Liver (tissue), 9 donors: ENCODE data around the gene FAM78B. TPM values are rescaled to one million over a fixed set of nuclear protein-coding genes. Genes with fewer than 3 reads are reported as not detected.

Source experiments
- DNase-seq: peaks from one replicate; pipeline ENCODE4 v3.0.0-alpha.2; 2017; ENCODE audit warnings: low spot score
- H3K27ac ChIP-seq, 2 donors: one replicate each; pipeline ENCODE4 v1.7.0; 2013; ENCODE audit warnings: inconsistent platforms in 2 of 2, low read length in 2 of 2, control low read depth in 1 of 2, low read depth in 1 of 2, mild to moderate bottlenecking in 1 of 2
- H3K27me3 ChIP-seq, 4 donors: one replicate each; pipeline versions ENCODE4 v1.6.1 to v1.7.0; 2013; ENCODE audit warnings: low read length in 3 of 4, inconsistent platforms in 1 of 4, mild to moderate bottlenecking in 1 of 4, moderate library complexity in 1 of 4; ENCODE audit not compliant: control insufficient read depth in 4 of 4, insufficient read depth in 4 of 4
- H3K36me3 ChIP-seq, 4 donors: one replicate each; pipeline versions ENCODE4 v1.6.1 to v1.7.0; 2013; ENCODE audit warnings: low read length in 3 of 4, mild to moderate bottlenecking in 3 of 4, low read depth in 1 of 4, moderate library complexity in 1 of 4; ENCODE audit not compliant: control insufficient read depth in 4 of 4, insufficient read depth in 3 of 4
- H3K4me1 ChIP-seq, 4 donors: one replicate each; pipeline versions ENCODE4 v1.6.1 to v1.7.0; 2013; ENCODE audit warnings: low read length in 3 of 4, mild to moderate bottlenecking in 3 of 4, moderate library complexity in 1 of 4; ENCODE audit not compliant: control insufficient read depth in 4 of 4, insufficient read depth in 4 of 4
- H3K4me3 ChIP-seq, 3 donors: one replicate each; pipeline versions ENCODE4 v1.6.1 to v1.7.0; 2013; ENCODE audit warnings: low read length in 3 of 3, control low read depth in 1 of 3, low read depth in 1 of 3, mild to moderate bottlenecking in 1 of 3
- H3K9ac ChIP-seq, 2 donors: one replicate each; pipeline ENCODE4 v1.7.0; 2013; ENCODE audit warnings: low read length in 2 of 2, mild to moderate bottlenecking in 2 of 2, moderate library complexity in 2 of 2, control low read depth in 1 of 2, low read depth in 1 of 2
- H3K9me3 ChIP-seq, 4 donors: one replicate each; pipeline versions ENCODE4 v1.6.1 to v1.7.0; 2013; ENCODE audit warnings: low read length in 3 of 4; ENCODE audit not compliant: control insufficient read depth in 4 of 4
- FOXA1 ChIP-seq: IDR thresholded peaks from 2 replicates; pipeline ENCODE4 v1.6.1; 2016; ENCODE audit warnings: antibody characterized with exemption
- FOXA2 ChIP-seq: IDR thresholded peaks from 2 replicates; pipeline ENCODE4 v1.6.1; 2016; ENCODE audit warnings: antibody characterized with exemption
- GABPA ChIP-seq, 2 donors: IDR thresholded peaks in 1 of 2; conservative IDR thresholded peaks in 1 of 2; 2 replicates each; pipeline ENCODE4 v1.6.1; 2016; ENCODE audit warnings: antibody characterized with exemption in 2 of 2, mild to moderate bottlenecking in 1 of 2, moderate library complexity in 1 of 2
- HNF4A ChIP-seq, 2 donors: conservative IDR thresholded peaks; 2 replicates each; pipeline ENCODE4 v1.6.1; 2016; ENCODE audit warnings: antibody characterized with exemption in 2 of 2, mild to moderate bottlenecking in 2 of 2
- HNF4G ChIP-seq: IDR thresholded peaks from 2 replicates; pipeline ENCODE4 v1.6.1; 2016; ENCODE audit warnings: antibody characterized with exemption
- JUND ChIP-seq, 2 donors: IDR thresholded peaks; 2 replicates each; pipeline ENCODE4 v1.6.1; 2016; ENCODE audit warnings: antibody characterized with exemption in 2 of 2
- RAD21 ChIP-seq, 2 donors: IDR thresholded peaks; 2 replicates each; pipeline ENCODE4 v1.6.1; 2016; ENCODE audit warnings: antibody characterized with exemption in 2 of 2, mild to moderate bottlenecking in 2 of 2
- REST ChIP-seq: IDR thresholded peaks from 2 replicates; pipeline ENCODE4 v1.6.1; 2016; ENCODE audit warnings: antibody characterized with exemption, mild to moderate bottlenecking
- YY1 ChIP-seq: IDR thresholded peaks from 2 replicates; pipeline ENCODE4 v1.6.1; 2016; ENCODE audit warnings: antibody characterized with exemption, mild to moderate bottlenecking
- ZBTB33 ChIP-seq: IDR thresholded peaks from 2 replicates; pipeline ENCODE4 v1.6.1; 2016; ENCODE audit warnings: antibody characterized with exemption
- WGBS: extraction: QIAGEN DNeasy Blood & Tissue Kit; methylation state at CpG from one replicate; pipeline ENCODE4 v1.1.7; 2013; 5-methylcytosine and 5-hydroxymethylcytosine counted together
- polyA plus RNA-seq, 2 donors: library from polyadenylated mRNA; stranded (reverse) in 1 of 2; unstranded in 1 of 2; fragments of 200-250 nt in 1 of 2; fragments of >200 nt in 1 of 2; fragmentation: Nextera tagmentation in 1 of 2; extraction: Ambion mirVana in 1 of 2; gene quantifications; one replicate each; pipeline versions ENCODE4 v1.2.1 to v1.2.3, GENCODE V29; 2013 to 2015
- total RNA-seq, 2 donors: library from RNA; depleted of rRNA; stranded (reverse); fragments of >200 nt; gene quantifications; one replicate each; pipeline ENCODE4 v1.2.3, GENCODE V29; 2014
- TF ChIP-seq, protein P1 (sequence below): IDR thresholded peaks from 2 replicates; pipeline ENCODE4 v1.6.1; 2016; ENCODE audit warnings: antibody characterized with exemption
- donor health status: healthy.
- donor health status: healthy.
- donor health status: healthy.
- donor health status: healthy.
- donor health status: healthy.

The FAM78B gene, protein sequence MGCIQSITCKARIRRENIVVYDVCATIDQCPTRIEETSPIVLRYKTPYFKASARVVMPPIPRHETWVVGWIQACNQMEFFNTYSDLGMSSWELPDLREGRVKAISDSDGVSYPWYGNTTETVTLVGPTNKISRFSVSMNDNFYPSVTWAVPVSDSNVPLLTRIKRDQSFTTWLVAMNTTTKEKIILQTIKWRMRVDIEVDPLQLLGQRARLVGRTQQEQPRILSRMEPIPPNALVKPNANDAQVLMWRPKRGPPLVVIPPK
- under 1 TPM; 0.14 to 0.92 TPM for total RNA-seq
- polyA plus RNA-seq = under 1 TPM; 0.17 to 0.81 TPM

- H3K4me3 ChIP-seq = peak within 1 kb of the TSS; percentile 76 to 93 (median 93)
- H3K9ac ChIP-seq = peak within 1 kb of the TSS; percentile 1 to 81
- no peaks in the 10 kb centered on the region for H3K27me3 ChIP-seq
- no peaks in the 10 kb centered on the region for H3K9me3 ChIP-seq
- 1% methylated on average over 64 of the region's 64 CpGs for WGBS
- peaks cover 8 to 26% (median 17%) of the 10 kb centered on the region in 4 donors for H3K4me1 ChIP-seq
- H3K27ac ChIP-seq = no peak within 1 kb of the TSS
- peak; percentile 65 for DNase-seq
- TF ChIP-seq JUND (IDR thresholded peaks at IDR 0.05) (no peak), HNF4A (conservative IDR thresholded peaks at IDR 0.05) (peak; percentile 53 to 58), GABPA (IDR thresholded peaks at IDR 0.05 in 1 of 2, conservative IDR thresholded peaks at IDR 0.05 in 1 of 2) (no peak), REST (peak; percentile 69), HNF4G (no peak)
- H3K36me3 ChIP-seq = no peaks in the 10 kb centered on the region
These were observed at the start of gene FAM78B for GRCh38 chr1:166166698-166167571. TSS of gene FAM78B (minus strand) at chr1:166167001. CDS start at chr1:166166248, 753 bp downstream.

DNA sequence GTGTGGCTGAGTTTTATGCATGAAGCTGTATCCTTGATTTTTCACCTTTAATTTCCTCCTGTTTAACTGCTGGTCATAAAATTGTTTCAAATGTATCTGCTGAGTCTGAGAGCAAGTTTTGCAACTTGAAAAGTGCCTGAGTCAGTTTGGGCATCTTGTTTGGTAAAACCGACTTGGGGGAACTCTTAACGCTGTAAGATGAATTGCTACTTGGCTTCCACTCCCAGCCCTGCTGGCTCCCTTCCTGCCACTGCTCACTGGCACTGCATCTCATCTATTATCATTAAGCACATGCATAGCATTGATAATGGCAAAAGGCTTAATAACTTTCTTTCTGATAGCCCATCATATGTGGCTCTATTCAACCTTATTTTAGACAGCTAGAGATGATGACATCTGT lies 35.7 kb upstream of the FAM78B start:
- Histone ChIP-seq H3K4me3 (no peak overlapping the region), H3K36me3 (no peaks in the 10 kb centered on the region), H3K9ac (no peak overlapping the region), H3K4me1 (no peaks in the 10 kb centered on the region), H3K9me3 (no peaks in the 10 kb centered on the region), H3K27me3 (peaks cover 0 to 4% (median 0%) of the 10 kb centered on the region in 4 donors), H3K27ac (no peak overlapping the region)
- no peak for DNase-seq
- no peak for TF ChIP-seq FOXA2
- TF ChIP-seq FOXA1 = no peak
- TF ChIP-seq REST = no peak
- TF ChIP-seq YY1 = no peak
- TF ChIP-seq JUND (IDR thresholded peaks at IDR 0.05) = no peak
- TF ChIP-seq GABPA (IDR thresholded peaks at IDR 0.05 in 1 of 2, conservative IDR thresholded peaks at IDR 0.05 in 1 of 2) = no peak
- no peak for TF ChIP-seq RAD21 (IDR thresholded peaks at IDR 0.05)
- TF ChIP-seq ZBTB33 = no peak
- TF ChIP-seq, protein P1, sequence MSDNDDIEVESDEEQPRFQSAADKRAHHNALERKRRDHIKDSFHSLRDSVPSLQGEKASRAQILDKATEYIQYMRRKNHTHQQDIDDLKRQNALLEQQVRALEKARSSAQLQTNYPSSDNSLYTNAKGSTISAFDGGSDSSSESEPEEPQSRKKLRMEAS = no peak
- WGBS = 82% methylated on average over 2 of the region's 2 CpGs
